ENCODE measurements around the gene HGFAC.

GRCh38 chr4:3472411-3473141 lies 30.8 kb downstream of the HGFAC start:
- TF ChIP-seq EZH2 (IDR thresholded peaks at IDR 0.05; ENCODE audit: insufficient read depth, poor library complexity, severe bottlenecking) (no peak), EZH2phosphoT487 (IDR thresholded peaks at IDR 0.05; ENCODE audit: insufficient read depth, low read depth) (no peak)

All from GM23248 (cell line).